ENCODE measurements around the gene HOXD10.

Gene HOXD10

GRCh38 chr2:176151442-176152287, 35.1 kb downstream of the HOXD10 start, which contains the start of gene HOXD4:
Gene HOXD4 (plus strand): TSS chr2:176151550. CDS start chr2:176151634, 84 bp downstream.
- no peak for DNase-seq (ENCODE audit: low read depth)

- no peak for DNase-seq (ENCODE audit: low read depth)
These were observed 36.0 kb downstream of the HOXD10 start for GRCh38 chr2:176152350-176153181.

- DNase-seq (ENCODE audit: low read depth) = no peak
These were observed 38.1 kb downstream of the HOXD10 start for GRCh38 chr2:176154576-176155252.

GRCh38 chr2:176155356-176156044, 38.9 kb downstream of the HOXD10 start:
- no peak for DNase-seq (ENCODE audit: low read depth)

GRCh38 chr2:176156301-176156806, 39.8 kb downstream of the HOXD10 start:
- no peak for DNase-seq (ENCODE audit: low read depth)

GRCh38 chr2:176156807-176157498, 40.4 kb downstream of the HOXD10 start, which contains the start of gene HOXD3:
Gene HOXD3 (plus strand): TSS chr2:176157307. CDS start chr2:176169115, 11,808 bp downstream.
- no peak for DNase-seq (ENCODE audit: low read depth)

GRCh38 chr2:176157499-176158185, 41.1 kb downstream of the HOXD10 start:
- DNase-seq (ENCODE audit: low read depth) = no peak

DNA sequence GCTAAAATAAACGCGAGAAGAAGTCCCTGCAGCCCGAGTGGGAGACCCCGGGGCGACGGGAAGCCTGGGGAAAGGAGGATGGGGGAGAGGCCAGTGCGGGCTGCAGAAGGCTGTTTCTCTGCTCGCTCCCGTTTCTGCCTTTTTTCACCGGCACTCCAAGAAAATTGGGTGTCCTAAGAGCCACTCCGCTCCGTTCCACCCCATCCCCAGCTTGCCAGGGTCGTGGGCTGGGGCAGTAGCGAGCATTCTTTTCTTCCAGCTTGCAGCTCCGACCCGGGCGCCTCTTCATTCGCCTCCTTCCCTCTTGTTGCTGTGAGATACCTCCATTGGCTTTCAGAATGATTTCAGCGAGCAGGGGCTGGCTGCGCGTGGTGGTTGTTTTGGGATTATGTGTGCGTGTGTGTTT, 41.6 kb downstream of the HOXD10 start:
- no peak for DNase-seq (ENCODE audit: low read depth)

DNA sequence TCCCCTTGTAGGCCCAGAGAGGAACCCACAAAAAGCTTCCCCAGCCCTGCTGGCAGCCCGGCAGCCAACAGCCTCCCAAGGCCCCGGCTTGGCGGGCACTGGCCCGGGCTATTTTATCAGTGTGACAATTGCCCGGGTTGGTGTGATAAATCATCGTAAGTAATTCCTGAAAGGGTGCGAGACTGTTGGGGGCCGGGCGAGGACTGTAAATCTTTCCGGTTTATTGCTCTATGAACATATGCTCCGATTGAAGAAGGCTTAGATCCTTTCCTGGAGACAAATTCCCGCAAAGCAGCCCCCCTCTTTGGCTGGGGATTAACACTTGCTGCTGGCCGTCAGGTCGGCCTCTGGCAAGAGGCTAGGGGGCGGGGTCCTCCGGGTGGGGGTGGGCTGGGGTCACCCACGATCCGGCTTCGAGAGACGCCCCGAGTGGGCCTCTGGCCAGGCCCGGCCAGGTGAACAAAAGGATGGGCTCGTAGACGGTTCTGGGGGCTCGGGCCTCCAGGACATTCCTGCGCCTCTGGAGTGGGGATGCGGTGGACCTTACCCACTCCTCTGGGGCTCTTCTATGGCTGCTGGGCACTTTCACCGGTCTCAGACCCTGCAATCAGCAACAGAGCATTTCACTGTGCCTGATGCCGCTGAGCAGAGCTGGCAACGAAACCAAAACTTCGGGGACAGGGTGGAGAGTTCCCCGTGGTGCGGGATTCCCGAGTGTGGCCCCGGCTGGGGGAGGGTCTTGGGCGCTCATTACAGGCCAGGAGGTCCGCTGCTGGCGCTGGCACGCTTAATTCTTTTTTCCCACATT, 42.5 kb downstream of the HOXD10 start:
- DNase-seq (ENCODE audit: low read depth) = no peak

GRCh38 chr2:176159663-176160250, 43.2 kb downstream of the HOXD10 start:
- DNase-seq (ENCODE audit: low read depth) = no peak

- no peak for DNase-seq (ENCODE audit: low read depth)
These were observed 43.8 kb downstream of the HOXD10 start for GRCh38 chr2:176160251-176160985.

DNA sequence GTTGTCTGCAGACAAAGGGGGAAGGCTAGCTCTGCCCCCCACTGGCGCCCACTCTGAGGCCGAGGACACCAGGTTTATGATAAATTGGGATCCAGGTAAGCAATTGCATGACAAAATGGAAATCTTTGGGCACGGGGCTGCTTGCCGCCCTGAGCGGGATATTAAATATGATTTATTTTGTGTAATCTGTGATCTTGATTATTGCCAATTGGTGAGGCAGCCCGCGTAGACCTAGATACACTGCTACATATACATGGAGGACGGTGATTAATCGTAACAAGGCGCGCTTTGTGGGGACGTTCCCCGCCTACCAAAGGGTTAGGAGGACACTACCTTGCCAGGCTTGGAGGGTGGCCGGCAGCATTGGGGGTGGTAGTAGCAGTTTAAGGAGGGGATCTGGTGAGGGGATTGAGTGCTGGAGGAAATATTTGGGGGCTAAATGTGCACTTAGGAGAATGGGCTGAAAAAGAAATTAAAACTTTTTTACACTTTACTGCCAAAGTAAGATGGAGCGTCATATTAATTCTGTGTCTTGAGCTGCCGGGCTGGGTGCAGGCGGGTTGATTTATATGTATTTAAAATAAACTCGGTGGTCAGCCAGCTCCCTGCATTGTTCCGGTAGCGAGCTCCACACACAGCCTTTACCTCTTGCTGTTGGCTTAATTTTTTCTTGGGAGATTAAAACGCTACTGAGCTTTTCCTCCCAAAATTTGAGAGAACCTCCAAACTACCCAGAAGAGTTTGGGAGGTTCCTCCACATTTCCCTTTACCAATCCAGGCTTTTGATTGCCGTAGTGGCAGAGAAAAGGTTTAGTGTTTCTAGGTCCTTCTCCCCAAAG, 44.6 kb downstream of the HOXD10 start:
- no peak for DNase-seq (ENCODE audit: low read depth)

- DNase-seq (ENCODE audit: low read depth) = no peak
These were observed 45.4 kb downstream of the HOXD10 start for GRCh38 chr2:176161825-176162626.

DNA sequence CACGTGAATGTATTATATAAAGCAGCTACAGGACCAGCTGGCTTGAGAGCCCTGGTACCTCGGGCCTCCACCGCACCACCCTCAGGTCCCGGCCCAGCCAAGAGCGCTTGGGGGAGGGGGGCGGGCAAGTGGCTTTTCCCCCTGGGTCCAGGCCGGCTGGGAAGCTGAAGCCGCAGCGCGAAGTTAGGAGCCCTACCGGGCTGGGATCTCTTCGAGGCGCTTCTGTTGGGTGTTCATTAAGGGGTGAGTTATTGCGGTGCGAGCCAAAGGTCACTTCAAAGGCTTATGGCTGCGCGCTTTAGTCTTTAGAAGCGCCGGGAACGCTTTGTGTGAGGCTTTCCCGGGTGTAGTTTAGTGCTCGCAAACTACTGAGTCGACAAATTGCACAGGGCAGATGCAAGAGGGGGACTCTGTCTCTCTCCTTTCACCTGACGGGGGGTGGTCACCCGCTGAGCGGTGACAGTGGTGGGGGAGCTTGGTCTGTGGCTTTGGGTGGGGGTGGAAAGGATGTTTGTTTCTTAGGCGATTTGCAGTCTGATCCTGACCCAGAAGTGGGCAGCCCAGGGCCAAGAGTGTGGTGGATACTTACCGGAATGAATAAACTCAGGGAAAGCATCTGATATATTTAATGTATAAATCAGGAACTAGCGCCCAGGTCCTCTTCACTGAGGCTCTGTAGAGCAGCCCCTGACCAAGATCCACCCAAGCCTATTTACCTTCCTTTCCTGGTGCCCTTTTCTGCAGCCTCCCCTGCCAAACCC, 46.5 kb downstream of the HOXD10 start:
- DNase-seq (ENCODE audit: low read depth) = no peak

DNA sequence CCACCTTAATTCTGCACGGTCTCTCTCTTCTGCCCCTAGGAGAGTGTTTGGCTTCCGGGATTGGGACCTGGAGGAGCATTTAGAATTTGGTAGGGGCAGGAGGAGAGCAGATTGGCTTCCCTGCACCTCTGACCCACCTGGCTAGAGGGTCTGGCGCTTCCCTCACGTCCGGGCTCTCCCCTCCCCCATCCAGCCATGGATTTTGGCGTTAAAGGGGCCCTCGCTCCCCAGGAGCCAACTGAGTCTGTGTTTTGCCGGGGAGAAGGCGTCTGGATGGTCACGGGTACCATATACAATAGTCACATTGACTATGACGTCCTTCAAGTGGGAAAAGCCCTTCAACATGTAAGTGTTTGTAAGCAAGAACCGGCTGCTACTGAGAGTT, 47.1 kb downstream of the HOXD10 start:
- DNase-seq (ENCODE audit: low read depth) = no peak

DNA sequence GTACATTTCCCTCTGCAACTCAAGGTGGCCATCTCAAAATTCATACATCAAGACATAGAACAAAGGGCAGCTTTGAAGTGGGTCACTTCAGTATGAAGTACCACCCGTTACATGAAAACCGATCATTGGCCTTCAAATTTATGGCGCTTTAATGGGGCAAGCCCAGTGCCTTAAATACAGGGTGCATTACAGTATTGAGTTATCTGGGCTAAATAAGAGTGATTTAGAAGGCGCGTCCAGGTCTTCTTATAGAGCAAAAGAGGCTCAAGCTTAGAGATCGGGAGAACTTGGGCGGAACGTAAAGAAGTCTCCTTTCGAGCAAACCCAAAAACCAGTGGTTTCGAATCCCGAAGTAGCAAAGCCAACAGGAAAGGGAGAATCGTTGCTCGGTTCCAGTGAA, 47.6 kb downstream of the HOXD10 start:
- no peak for DNase-seq (ENCODE audit: low read depth)

Measured in stromal cell of bone marrow (primary cell).